GM12878 (cell line): ENCODE data around the gene DMXL2. TPM values are rescaled to one million over a fixed set of nuclear protein-coding genes. Genes with fewer than 3 reads are reported as not detected.

Experiments used
- ATAC-seq: fragments of 200-7000 bp; cut with Tn5 transposase; 3 replicates; pipeline ENCODE4 v1.9.1; 2020; ENCODE audit warnings: mild to moderate bottlenecking, moderate library complexity
- BruUV-seq: library from RNA; stranded (reverse); fragments of 400-500 nt; replicated peaks from 2 replicates; lab custom pipeline; 2021; lab: Mats Ljungman, UMichigan
- CTCF ChIA-PET: fragments of 300-600 bp; sonication (Branson Sonifier 250); formaldehyde crosslinking; extraction: SDS; loops from one replicate; lab custom pipeline; 2021; ENCODE audit warnings: inconsistent platforms; lab: Yijun Ruan, JAX
- POLR2A ChIA-PET: fragments of 350-600 bp; formaldehyde crosslinking; extraction: SDS; loops from one replicate; lab custom pipeline; 2021; ENCODE audit warnings: inconsistent platforms; lab: Charles Lee
- RAD21 ChIA-PET: fragments of 300-600 bp; sonication (Branson Sonifier 250); formaldehyde crosslinking; loops from one replicate; lab custom pipeline; 2023; ENCODE audit warnings: antibody characterized with exemption; ENCODE audit not compliant: unreplicated experiment; lab: Charles Lee
- SMC1A ChIA-PET: fragments of 300-600 bp; sonication (Branson Sonifier 250); formaldehyde crosslinking; loops from one replicate; lab custom pipeline; 2023; ENCODE audit not compliant: unreplicated experiment, uncharacterized antibody; lab: Charles Lee
- DNase-seq: peaks from one replicate; pipeline ENCODE4 v3.0.0-alpha.2; 2011; ENCODE audit warnings: low read depth, low spot score
- FAIRE-seq: peaks from 3 replicates; lab custom pipeline; 2011; peaks lifted over from hg19 to GRCh38; lab: Jason Lieb, UNC
- H2AFZ ChIP-seq: 2 replicates; pipeline ENCODE4 v1.6.0; 2011; ENCODE audit warnings: low read depth, low read length, control low read depth; ENCODE audit not compliant: control insufficient read depth
- H3K27ac ChIP-seq: 2 replicates; pipeline ENCODE4 v1.5.1; 2011; ENCODE audit warnings: control low read depth; ENCODE audit not compliant: control insufficient read depth, insufficient read depth
- H3K27me3 ChIP-seq, 2 experiments: replicated peaks in 1 of 2; 2 replicates each; pipeline versions ENCODE4 v1.6.0 to v1.6.1; 2011; ENCODE audit warnings: low read length in 1 of 2; ENCODE audit not compliant: control insufficient read depth in 2 of 2, insufficient read depth in 2 of 2
- H3K36me3 ChIP-seq, 2 experiments: 2 replicates each; pipeline ENCODE4 v1.5.1; 2011; ENCODE audit warnings: low read length in 1 of 2; ENCODE audit not compliant: control insufficient read depth in 2 of 2, insufficient read depth in 2 of 2
- H3K4me1 ChIP-seq: 2 replicates; pipeline ENCODE4 v1.6.1; 2011; ENCODE audit warnings: mild to moderate bottlenecking, low read length, moderate library complexity, mixed read lengths; ENCODE audit not compliant: control insufficient read depth, insufficient read depth
- H3K4me2 ChIP-seq: 2 replicates; pipeline ENCODE4 v1.6.0; 2011; ENCODE audit warnings: control low read depth; ENCODE audit not compliant: control insufficient read depth, insufficient read depth
- H3K4me3 ChIP-seq: fragments of 200-600 bp; sonication (generic); 2 replicates; pipeline ENCODE4 v1.5.1; 2016
- H3K79me2 ChIP-seq: 2 replicates; pipeline ENCODE4 v1.6.0; 2011; ENCODE audit warnings: low read length; ENCODE audit not compliant: control insufficient read depth, insufficient read depth
- H3K9ac ChIP-seq: 2 replicates; pipeline ENCODE4 v1.8.0; 2011; ENCODE audit warnings: low read length, control low read depth, mixed read lengths; ENCODE audit not compliant: control insufficient read depth, insufficient read depth
- H3K9me3 ChIP-seq: replicated peaks from 3 replicates; pipeline ENCODE4 v1.5.1; 2011; ENCODE audit warnings: mild to moderate bottlenecking, low read length; ENCODE audit not compliant: control insufficient read depth, insufficient read depth
- H4K20me1 ChIP-seq: 2 replicates; pipeline ENCODE4 v1.6.0; 2011; ENCODE audit not compliant: control insufficient read depth, insufficient read depth
- ATF2 ChIP-seq: IDR thresholded peaks from 2 replicates; pipeline ENCODE4 v1.6.1; 2012; ENCODE audit warnings: low read length, inconsistent platforms
- CHD4 ChIP-seq: fragments of 200-600 bp; sonication (generic); IDR thresholded peaks from 2 replicates; pipeline ENCODE4 v1.6.1; 2016; ENCODE audit warnings: mild to moderate bottlenecking
- E4F1 ChIP-seq: fragments of 450-650 bp; IDR thresholded peaks from 2 replicates; pipeline ENCODE4 v1.6.1; 2018; ENCODE audit warnings: borderline replicate concordance, mild to moderate bottlenecking; ENCODE audit not compliant: partially characterized antibody
- ELK1 ChIP-seq: IDR thresholded peaks from 2 replicates; pipeline ENCODE4 v1.6.1; 2012; ENCODE audit warnings: low read depth, low read length, improper control_type of control experiment
- KDM1A ChIP-seq: fragments of 200-600 bp; sonication (generic); IDR thresholded peaks from 2 replicates; pipeline ENCODE4 v1.6.1; 2016; ENCODE audit warnings: borderline replicate concordance
- RB1 ChIP-seq: fragments of 450-650 bp; formaldehyde crosslinking; IDR thresholded peaks from 2 replicates; pipeline ENCODE4 v1.6.1; 2017; ENCODE audit warnings: mild to moderate bottlenecking, borderline replicate concordance
- SIX5 ChIP-seq: IDR thresholded peaks from 2 replicates; pipeline ENCODE4 v1.6.1; 2011; ENCODE audit warnings: mild to moderate bottlenecking, low read depth, low read length, moderate library complexity; ENCODE audit not compliant: severe bottlenecking
- YBX1 ChIP-seq: fragments of 450-650 bp; IDR thresholded peaks from 2 replicates; pipeline ENCODE4 v1.6.1; 2016; ENCODE audit warnings: antibody characterized with exemption
- WGBS: methylation state at CpG from one replicate; pipeline ENCODE4 v1.1.6; 2016; ENCODE audit warnings: low lambda C conversion rate; ENCODE audit not compliant: insufficient replicate concordance, insufficient coverage; ENCODE audit errors: missing lambda C conversion rate; 5-methylcytosine and 5-hydroxymethylcytosine counted together
- in situ Hi-C: fragments of 300-500 bp; cut with MboI; formaldehyde crosslinking; loops from 9 replicates; pipeline ENCODE4 v1.14.3; 2018; ENCODE audit warnings: mixed read lengths
- intact Hi-C: fragments of 100-400 bp; cut with micrococcal nuclease; formaldehyde crosslinking; loops from one replicate; pipeline ENCODE4 v1.14.2; 2022; ENCODE audit not compliant: unreplicated experiment
- polyA plus RNA-seq, 11 experiments: library from polyadenylated mRNA; depleted of rRNA in 4 of 11; unstranded in 6 of 11; stranded (reverse) in 5 of 11; fragments of >200 nt; fragmentation: Nextera tagmentation in 4 of 11; fragmentation: Illumina TruSeq in 1 of 11; extraction: Ambion mirVana in 4 of 11; extraction: Trizol in 1 of 11; gene quantifications; 1 replicate in 1 of 11; 2 replicates in 10 of 11; pipeline versions ENCODE4 v1.2.1 to v1.2.3, GENCODE V29; 2011 to 2016; ENCODE audit warnings: inconsistent platforms in 2 of 11, missing spikeins in 2 of 11, low read depth in 1 of 11
- total RNA-seq, 4 experiments: library from RNA; depleted of rRNA in 3 of 4; stranded (reverse); fragments of >200 nt in 3 of 4; fragmentation: Illumina TruSeq in 1 of 4; extraction: Trizol in 1 of 4; gene quantifications; 2 replicates each; pipeline versions ENCODE4 v1.2.1 to v1.2.3, GENCODE V29; 2013 to 2021

Gene DMXL2
- total and polyA plus RNA-seq, 10 of the 15 experiments (the other 5 are each of a cell fraction or from before 2014, with no cell fraction given): 8.5 to 32.1 (median 22.0) TPM

GRCh38 chr15:51405693-51406523 lies 216.7 kb downstream of the DMXL2 start:
- peaks cover 0 to 2% of the 10 kb centered on the region in 2 experiments; a peak in 2 of 4 replicates for H3K27me3 ChIP-seq
- ChIA-PET POLR2A (no interaction called here), CTCF (interaction anchor here (0.6 to 2.9 kb wide), 6 partner anchors 30 to 254 kb away, joined by 3 to 8 read pairs (median 5); no protein-coding TSS in a partner anchor), RAD21 (no interaction called here)
- no peak overlapping the region for H3K9ac ChIP-seq
- FAIRE-seq (no peak), DNase-seq (no peak), ATAC-seq (no peak)
- no peaks in the 10 kb centered on the region for H3K9me3 ChIP-seq
- H3K4me1 ChIP-seq: no peaks in the 10 kb centered on the region
- no peak overlapping the region for H2AFZ ChIP-seq
- H3K4me3 ChIP-seq: no peak overlapping the region
- H3K27ac ChIP-seq: no peak overlapping the region
- no peaks in the 10 kb centered on the region for H3K36me3 ChIP-seq
- no peaks in the 10 kb centered on the region for H3K79me2 ChIP-seq
- no peak overlapping the region for H3K4me2 ChIP-seq
- 37% methylated on average over 11 of the region's 11 CpGs for WGBS
- in situ Hi-C loops (no loop called here), intact Hi-C loops (no loop called here)
- TF ChIP-seq KDM1A (no peak), RB1 (no peak), E4F1 (no peak), CHD4 (no peak), ELK1 (no peak), YBX1 (no peak), SIX5 (no peak), ATF2 (no peak)
- TF ChIP-seq, all 136 proteins: peak for 0
- H4K20me1 ChIP-seq: no peaks in the 10 kb centered on the region
- SMC1A ChIA-PET: interaction anchor here (1.0 kb wide), 1 partner anchor 97 kb away, joined by 3 read pairs; no protein-coding TSS in a partner anchor
- no TSS peak for BruUV-seq
